GM11168 (cell line): ENCODE results near the gene TENM3.

ENCODE experiments used
- in situ Hi-C: fragments of 300-500 bp; cut with MboI; formaldehyde crosslinking; loops from one replicate; pipeline ENCODE4 v1.12.0; 2022; ENCODE audit warnings: low sequenced_read_pairs; ENCODE audit not compliant: unreplicated experiment

Gene TENM3

DNA sequence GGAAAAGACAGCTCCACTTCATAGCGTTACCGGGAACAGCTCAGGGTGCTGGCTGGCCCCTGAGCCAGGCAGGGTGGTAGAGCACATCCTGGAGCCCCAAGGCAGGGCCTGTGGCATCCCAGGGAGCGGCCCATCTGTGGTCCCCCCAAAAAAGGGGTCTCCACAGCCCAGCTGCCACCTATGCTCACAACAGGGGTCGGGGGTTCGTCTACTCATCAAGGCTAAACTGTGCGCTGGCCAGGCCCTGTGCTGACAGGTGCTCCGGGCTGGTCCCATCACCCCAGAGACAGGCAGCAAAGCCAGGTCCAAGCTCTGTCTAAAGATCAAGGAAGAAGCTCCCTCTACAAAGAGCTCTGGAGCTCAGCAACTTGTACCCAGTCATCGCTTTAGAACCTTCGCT, 596.1 kb downstream of the TENM3 start:
- in situ Hi-C loops = no loop called here

DNA sequence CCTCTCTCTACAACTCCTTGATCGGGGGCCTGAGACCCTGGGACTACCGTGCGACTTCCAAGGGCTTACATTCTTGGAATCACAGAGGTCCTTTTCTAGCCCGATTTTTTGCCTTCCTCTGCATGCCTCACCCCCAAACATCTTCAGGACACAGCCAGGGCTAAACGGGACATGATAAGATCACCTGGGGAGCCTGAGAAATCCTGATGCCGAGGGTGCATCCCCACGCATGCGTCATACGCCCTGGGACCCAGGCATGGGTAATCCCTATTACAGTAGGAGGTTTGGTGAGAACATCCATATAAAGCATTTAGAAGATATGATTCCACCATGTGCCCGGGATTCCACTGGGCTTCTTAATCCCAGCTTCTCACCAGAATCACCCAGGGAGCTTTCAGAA, 596.9 kb downstream of the TENM3 start:
- in situ Hi-C loops = no loop called here

DNA sequence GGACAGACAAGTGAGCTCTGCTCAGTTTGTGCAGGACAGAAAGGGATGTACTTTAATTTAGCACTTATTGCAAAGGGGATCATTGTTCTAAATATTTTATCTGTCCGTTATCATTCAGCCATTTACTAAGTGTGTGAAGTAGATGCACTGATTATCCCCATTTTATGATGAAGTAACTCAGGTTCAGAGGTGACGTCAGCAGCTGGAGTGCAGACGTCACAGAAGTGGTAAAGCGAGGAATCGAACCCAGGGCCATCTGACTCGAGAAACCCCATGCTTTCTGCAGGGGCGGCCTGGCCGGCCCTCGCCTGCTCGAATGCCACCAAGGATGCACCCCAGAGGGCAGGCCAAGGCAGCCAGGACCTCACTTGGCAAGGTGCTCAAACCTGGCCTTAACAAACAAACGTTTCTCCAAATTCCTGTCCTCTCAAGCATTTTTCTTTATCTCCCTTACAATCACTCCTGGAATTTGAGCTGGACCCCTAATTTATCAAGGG, 599.0 kb downstream of the TENM3 start:
- in situ Hi-C loops = no loop called here

DNA sequence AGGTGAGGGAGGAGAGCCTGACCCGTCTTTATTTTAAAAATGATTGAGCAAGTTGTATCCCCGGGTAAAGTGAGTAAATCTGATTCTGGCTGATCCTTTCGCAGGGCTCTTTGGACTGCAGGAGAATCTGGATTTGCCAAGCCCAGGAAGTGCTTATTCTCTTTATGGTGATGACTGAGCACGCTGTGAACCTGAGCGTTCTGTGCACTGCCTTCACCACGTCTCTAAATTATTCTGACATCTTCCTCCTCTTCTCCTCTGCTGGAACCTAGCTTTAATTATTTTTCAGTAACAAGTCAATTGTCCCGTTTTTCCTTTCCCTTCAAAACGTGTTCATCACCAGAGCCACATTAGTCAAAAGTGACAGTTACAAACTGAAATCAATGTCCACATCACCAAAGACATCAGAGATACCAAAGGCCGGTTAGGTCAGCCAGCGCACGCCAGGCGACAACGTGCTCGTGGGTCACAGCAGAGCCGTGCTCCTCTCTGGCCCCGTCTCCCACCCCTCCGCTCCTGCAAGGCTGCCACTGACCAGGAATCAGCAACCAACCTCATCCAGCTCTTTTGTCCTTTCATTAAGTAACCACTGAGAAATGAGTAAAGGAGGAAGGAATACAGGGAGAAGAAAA, 599.7 kb downstream of the TENM3 start:
- in situ Hi-C loops = no loop called here

DNA sequence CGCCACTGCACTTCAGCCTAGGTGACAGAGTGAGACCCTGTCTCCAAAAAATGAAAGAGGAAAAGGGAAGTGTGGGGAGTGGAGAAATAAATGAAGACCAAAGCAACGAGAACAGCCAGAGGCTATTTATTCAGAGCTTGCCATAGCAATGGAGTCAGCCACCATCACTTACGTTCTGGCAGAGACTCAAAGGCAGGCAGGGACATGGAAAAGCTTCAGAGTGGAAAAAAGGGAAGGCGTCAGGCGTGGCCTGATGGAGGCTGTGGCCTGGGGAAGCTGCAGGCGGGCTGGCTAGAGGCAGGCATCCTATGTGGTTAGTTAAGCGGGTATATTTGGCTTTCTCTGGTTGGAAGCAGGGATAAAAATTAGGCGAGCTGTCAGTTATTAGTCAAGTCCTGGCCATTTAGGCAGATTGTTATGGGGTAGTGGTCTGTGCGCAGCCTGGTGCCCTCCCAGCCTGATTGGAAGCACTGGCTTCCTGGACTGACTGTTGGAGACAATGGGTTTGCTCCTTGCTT, 600.7 kb downstream of the TENM3 start:
- in situ Hi-C loops = no loop called here

DNA sequence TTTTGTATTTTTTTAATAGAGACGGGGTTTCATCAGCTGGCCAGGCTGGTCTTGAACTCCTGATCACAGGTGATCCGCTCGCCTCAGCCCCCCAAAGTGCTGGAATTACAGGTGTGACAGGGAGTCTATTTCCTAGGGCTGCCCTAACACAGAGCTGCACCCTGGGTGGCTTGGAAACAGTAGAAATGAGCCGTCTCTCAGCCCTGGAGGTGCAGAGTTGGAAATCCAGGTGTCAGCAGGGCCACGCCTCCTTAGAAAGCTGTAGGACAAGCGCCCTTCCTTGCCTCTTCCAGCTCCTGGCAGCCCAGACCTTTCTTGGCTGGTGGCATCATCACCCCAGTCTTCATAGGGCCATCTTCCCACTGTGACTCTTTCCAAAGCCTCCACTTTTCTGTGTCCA, 602.4 kb downstream of the TENM3 start:
- in situ Hi-C loops = no loop called here

DNA sequence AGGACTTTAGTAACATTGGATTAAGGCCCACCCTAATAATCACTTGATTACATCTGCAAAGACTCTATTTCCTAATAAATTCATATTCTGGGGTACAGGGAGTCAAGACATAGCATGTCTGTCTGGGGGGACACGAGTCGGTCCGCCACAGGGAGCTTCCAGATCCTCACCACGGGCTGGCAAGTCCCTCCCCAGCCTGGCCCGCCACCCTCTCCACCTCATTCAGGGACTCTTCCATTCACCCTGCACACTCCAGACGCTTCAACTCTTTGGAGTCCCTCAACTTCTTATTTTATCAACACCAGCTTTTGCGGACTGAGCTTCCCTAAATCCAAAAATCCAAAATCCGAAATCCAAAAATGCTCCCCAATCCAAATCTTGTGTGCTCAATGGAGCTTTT, 602.8 kb downstream of the TENM3 start:
- in situ Hi-C loops = no loop called here

DNA sequence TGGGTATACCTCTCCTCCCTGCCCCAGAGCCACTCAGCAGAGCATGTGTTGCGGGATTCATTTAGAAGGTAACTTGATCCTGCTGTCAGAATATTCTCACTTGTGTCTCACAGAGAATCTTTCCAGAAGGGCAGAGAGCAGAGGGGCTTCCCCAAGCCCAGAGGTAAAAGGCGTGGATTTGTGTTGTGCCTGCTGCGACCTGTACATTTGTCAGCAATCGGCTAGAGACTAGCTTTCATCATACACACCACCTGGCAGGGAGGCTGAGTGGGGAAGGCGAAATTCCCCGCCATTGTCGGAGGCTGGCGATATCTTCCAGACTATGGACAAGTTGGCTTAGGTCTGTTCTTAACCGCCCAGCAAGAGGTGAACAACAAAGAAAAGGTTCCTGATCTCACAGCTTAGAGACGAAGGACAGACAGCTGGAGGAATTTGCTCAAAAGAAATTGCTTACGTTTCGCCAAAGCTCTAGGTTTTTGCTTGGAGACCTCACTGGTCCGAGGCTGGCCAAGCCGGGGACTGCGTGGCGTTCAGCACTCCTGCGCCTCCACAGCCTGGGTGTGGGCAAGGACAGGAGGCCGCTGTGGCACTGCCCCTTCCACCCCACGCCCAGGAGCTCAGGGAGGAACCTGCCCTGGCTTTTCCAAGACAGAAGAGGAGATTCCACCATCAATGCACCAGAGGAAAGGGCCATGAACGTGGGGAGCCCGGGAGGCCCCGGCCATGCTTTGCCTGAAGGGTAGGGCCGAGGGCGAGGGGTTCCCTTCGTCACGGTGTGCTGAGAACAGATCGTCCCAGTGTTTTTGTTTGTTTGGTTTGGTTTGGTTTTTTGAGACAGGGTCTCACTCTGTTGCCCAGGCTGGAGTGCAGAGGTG, 604.6 kb downstream of the TENM3 start:
- in situ Hi-C loops = no loop called here

DNA sequence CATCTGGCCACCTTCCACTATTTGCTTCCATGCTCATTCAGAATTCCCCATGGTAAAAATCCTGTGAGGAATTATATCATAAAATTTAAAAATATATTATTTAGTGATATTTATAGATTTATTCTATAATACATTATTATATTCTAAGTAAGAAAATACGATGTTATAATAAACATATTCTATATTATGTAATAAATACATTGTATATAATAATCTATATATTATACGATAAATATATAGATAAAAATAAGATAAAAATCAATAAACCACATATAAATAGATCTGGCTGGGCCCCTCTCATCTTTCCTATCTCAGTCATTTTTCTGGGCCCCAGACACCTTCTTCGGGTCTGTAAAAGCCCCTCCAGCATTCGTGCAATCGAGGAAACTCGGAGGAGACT, 605.5 kb downstream of the TENM3 start:
- in situ Hi-C loops = no loop called here
